ENCODE results near the gene UBE2N.

Gene UBE2N

DNA sequence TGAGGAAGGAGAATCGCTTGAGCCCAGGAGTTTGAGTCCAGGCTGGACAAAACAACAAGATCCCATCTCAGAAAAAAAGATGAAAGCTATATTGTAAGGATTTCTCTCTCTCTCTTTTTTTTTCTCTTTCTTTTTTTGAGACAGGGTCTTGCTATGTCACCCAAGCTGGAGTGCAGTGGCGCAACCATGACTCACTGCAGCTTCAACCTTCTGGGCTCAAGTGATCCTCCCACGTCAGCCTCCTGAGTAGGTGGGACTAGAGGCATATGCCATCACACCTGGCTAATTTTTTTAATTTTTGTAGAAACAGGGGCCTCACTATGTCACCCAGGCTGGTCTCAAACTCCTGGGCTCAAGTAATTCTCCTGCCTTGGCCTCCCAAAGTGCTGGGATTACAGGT, 19.8 kb upstream of the UBE2N start:
- Histone ChIP-seq H3K4me3 (ENCODE audit: low read depth, low read length) (no peak overlapping the region), H3K4me1 (ENCODE audit: control insufficient read depth, insufficient read depth, low read length) (no peaks in the 10 kb centered on the region), H3K27ac (ENCODE audit: extremely low read depth, low read depth, low read length) (no peak overlapping the region), H3K36me3 (ENCODE audit: control insufficient read depth in 2 of 2, insufficient read depth in 1 of 2, low read length in 2 of 2) (no peaks in the 10 kb centered on the region), H3K9me3 (ENCODE audit: control insufficient read depth, insufficient read depth, low read depth, low read length) (no peaks in the 10 kb centered on the region)
- ChIA-PET CTCF (no interaction called here), POLR2A (no interaction called here)
- TF ChIP-seq ZFHX2 (tag by site-specific recombination; conservative IDR thresholded peaks at IDR 0.05), result peak; percentile 64
- peak; percentile 60 for TF ChIP-seq EGR2 (tag by site-specific recombination; IDR thresholded peaks at IDR 0.05; ENCODE audit: low read depth)
- no peak for TF ChIP-seq ZNF777 (tag by site-specific recombination; IDR thresholded peaks at IDR 0.05; ENCODE audit: borderline replicate concordance)
- TF ChIP-seq GLIS1 (tag by site-specific recombination; IDR thresholded peaks at IDR 0.05), result no peak
- TF ChIP-seq ZNF302 (tag by site-specific recombination; IDR thresholded peaks at IDR 0.05; ENCODE audit: low read depth), result no peak
- TF ChIP-seq ZBTB48 (tag by site-specific recombination; IDR thresholded peaks at IDR 0.05), result no peak
- no peak for TF ChIP-seq ZNF2 (tag by site-specific recombination; IDR thresholded peaks at IDR 0.05)
- no peak for TF ChIP-seq ZNF645 (tag by site-specific recombination; IDR thresholded peaks at IDR 0.05)
- no peak for TF ChIP-seq ZNF571 (tag by site-specific recombination; IDR thresholded peaks at IDR 0.05)

GRCh38 chr12:93460902-93461301, 19.2 kb upstream of the UBE2N start:
- TF ChIP-seq EGR2 (tag by site-specific recombination; IDR thresholded peaks at IDR 0.05; ENCODE audit: low read depth) (no peak), HIC1 (tag by site-specific recombination; IDR thresholded peaks at IDR 0.05) (no peak), ZNF10 (tag by site-specific recombination; IDR thresholded peaks at IDR 0.05) (no peak), ZNF391 (tag by site-specific recombination; IDR thresholded peaks at IDR 0.05; ENCODE audit: borderline replicate concordance, low read depth) (no peak), ZNF114 (tag by site-specific recombination; IDR thresholded peaks at IDR 0.05) (no peak), ZNF623 (tag by site-specific recombination; IDR thresholded peaks at IDR 0.05) (no peak), ZNF184 (tag by site-specific recombination; IDR thresholded peaks at IDR 0.05) (no peak), ZNF133 (tag by site-specific recombination; IDR thresholded peaks at IDR 0.05) (no peak), ZNF16 (tag by site-specific recombination; IDR thresholded peaks at IDR 0.05; ENCODE audit: low read depth) (no peak), SP3 (tag by site-specific recombination; IDR thresholded peaks at IDR 0.05) (no peak), SP7 (tag by site-specific recombination; IDR thresholded peaks at IDR 0.05) (no peak), ZNF596 (tag by site-specific recombination; IDR thresholded peaks at IDR 0.05) (no peak), GLIS1 (tag by site-specific recombination; IDR thresholded peaks at IDR 0.05) (no peak), ZXDB (tag by site-specific recombination; IDR thresholded peaks at IDR 0.05) (no peak), ZNF302 (tag by site-specific recombination; IDR thresholded peaks at IDR 0.05; ENCODE audit: low read depth) (no peak), ZNF341 (tag by site-specific recombination; IDR thresholded peaks at IDR 0.05; ENCODE audit: low read depth) (no peak)
- TF ChIP-seq, protein P1, sequence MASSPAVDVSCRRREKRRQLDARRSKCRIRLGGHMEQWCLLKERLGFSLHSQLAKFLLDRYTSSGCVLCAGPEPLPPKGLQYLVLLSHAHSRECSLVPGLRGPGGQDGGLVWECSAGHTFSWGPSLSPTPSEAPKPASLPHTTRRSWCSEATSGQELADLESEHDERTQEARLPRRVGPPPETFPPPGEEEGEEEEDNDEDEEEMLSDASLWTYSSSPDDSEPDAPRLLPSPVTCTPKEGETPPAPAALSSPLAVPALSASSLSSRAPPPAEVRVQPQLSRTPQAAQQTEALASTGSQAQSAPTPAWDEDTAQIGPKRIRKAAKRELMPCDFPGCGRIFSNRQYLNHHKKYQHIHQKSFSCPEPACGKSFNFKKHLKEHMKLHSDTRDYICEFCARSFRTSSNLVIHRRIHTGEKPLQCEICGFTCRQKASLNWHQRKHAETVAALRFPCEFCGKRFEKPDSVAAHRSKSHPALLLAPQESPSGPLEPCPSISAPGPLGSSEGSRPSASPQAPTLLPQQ (tag by site-specific recombination; IDR thresholded peaks at IDR 0.05), result no peak
- Histone ChIP-seq H3K27ac (ENCODE audit: extremely low read depth, low read depth, low read length) (no peak overlapping the region), H3K4me3 (ENCODE audit: low read depth, low read length) (no peak overlapping the region), H3K4me1 (ENCODE audit: control insufficient read depth, insufficient read depth, low read length) (no peaks in the 10 kb centered on the region), H3K36me3 (ENCODE audit: control insufficient read depth in 2 of 2, insufficient read depth in 1 of 2, low read length in 2 of 2) (no peaks in the 10 kb centered on the region), H3K9me3 (ENCODE audit: control insufficient read depth, insufficient read depth, low read depth, low read length) (no peaks in the 10 kb centered on the region)
- CTCF ChIA-PET, result no interaction called here
- POLR2A ChIA-PET, result no interaction called here

Measured in HEK293 (cell line).